Osteoblast (primary cell): ENCODE results near the gene UBE2Q1. TPM values are rescaled to one million over a fixed set of nuclear protein-coding genes. Genes with fewer than 3 reads are reported as not detected.

ENCODE experiments used
- DNase-seq: peaks from one replicate; pipeline ENCODE4 v3.0.0; 2011; ENCODE audit warnings: low spot score, mixed read lengths; ENCODE audit not compliant: insufficient read length; ENCODE audit errors: missing footprints
- H2AFZ ChIP-seq: 2 replicates; pipeline ENCODE4 v1.6.0; 2011; ENCODE audit warnings: mild to moderate bottlenecking, low read length
- H3K27ac ChIP-seq: 2 replicates; pipeline ENCODE4 v1.5.1; 2011; ENCODE audit warnings: mild to moderate bottlenecking, low read depth, low read length, moderate library complexity
- H3K27me3 ChIP-seq: 2 replicates; pipeline ENCODE4 v1.6.0; 2012; ENCODE audit warnings: mild to moderate bottlenecking, control low read depth, inconsistent platforms, low read length, moderate library complexity; ENCODE audit not compliant: insufficient read depth
- H3K36me3 ChIP-seq: 2 replicates; pipeline ENCODE4 v1.5.1; 2011; ENCODE audit warnings: mild to moderate bottlenecking, low read length, control low read depth, moderate library complexity; ENCODE audit not compliant: insufficient read depth
- H3K4me1 ChIP-seq: 2 replicates; pipeline ENCODE4 v1.5.1; 2011; ENCODE audit warnings: mild to moderate bottlenecking, low read length, control low read depth, moderate library complexity; ENCODE audit not compliant: insufficient read depth
- H3K4me2 ChIP-seq: 2 replicates; pipeline ENCODE4 v1.6.0; 2011; ENCODE audit warnings: mild to moderate bottlenecking, low read length; ENCODE audit not compliant: insufficient read depth
- H3K4me3 ChIP-seq: fragments of 200-600 bp; sonication (generic); 3 replicates; pipeline ENCODE4 v1.5.1; 2012; ENCODE audit warnings: mild to moderate bottlenecking, low read length, inconsistent platforms; ENCODE audit not compliant: insufficient read depth
- H3K79me2 ChIP-seq: 2 replicates; pipeline ENCODE4 v1.6.0; 2012; ENCODE audit warnings: mild to moderate bottlenecking, low read length, control low read depth, inconsistent platforms; ENCODE audit not compliant: insufficient read depth
- H3K9me3 ChIP-seq: 2 replicates; pipeline ENCODE4 v1.5.1; 2011; ENCODE audit warnings: low read depth, low read length, control low read depth
- H4K20me1 ChIP-seq: 2 replicates; pipeline ENCODE4 v1.6.0; 2012; ENCODE audit warnings: mild to moderate bottlenecking, low read length, control low read depth; ENCODE audit not compliant: insufficient read depth
- CTCF ChIP-seq: IDR thresholded peaks from 2 replicates; pipeline ENCODE4 v1.5.1; 2011; ENCODE audit warnings: mild to moderate bottlenecking, low read depth, low read length, moderate library complexity; ENCODE audit errors: extremely low read depth
- total RNA-seq: library from RNA; depleted of rRNA; stranded (reverse); fragments of >200 nt; gene quantifications from 2 replicates; pipeline ENCODE4 v1.2.3, GENCODE V29; 2012

UBE2Q1 gene
- total RNA-seq, 1 donor: 27.9 TPM

- no peaks in the 10 kb centered on the region for H3K4me1 ChIP-seq
- peaks cover 13% of the 10 kb centered on the region for H3K27me3 ChIP-seq
- no peaks in the 10 kb centered on the region for H3K79me2 ChIP-seq
- H3K27ac ChIP-seq: no peak overlapping the region
- H4K20me1 ChIP-seq: no peaks in the 10 kb centered on the region
- DNase-seq: no peak
- no peak overlapping the region for H3K4me3 ChIP-seq
- H3K4me2 ChIP-seq: no peak overlapping the region
- no peak for TF ChIP-seq CTCF
- no peak overlapping the region for H2AFZ ChIP-seq
- no peaks in the 10 kb centered on the region for H3K9me3 ChIP-seq
- no peaks in the 10 kb centered on the region for H3K36me3 ChIP-seq
These were observed 7.4 kb upstream of the UBE2Q1 start for GRCh38 chr1:154565876-154566275.

DNA sequence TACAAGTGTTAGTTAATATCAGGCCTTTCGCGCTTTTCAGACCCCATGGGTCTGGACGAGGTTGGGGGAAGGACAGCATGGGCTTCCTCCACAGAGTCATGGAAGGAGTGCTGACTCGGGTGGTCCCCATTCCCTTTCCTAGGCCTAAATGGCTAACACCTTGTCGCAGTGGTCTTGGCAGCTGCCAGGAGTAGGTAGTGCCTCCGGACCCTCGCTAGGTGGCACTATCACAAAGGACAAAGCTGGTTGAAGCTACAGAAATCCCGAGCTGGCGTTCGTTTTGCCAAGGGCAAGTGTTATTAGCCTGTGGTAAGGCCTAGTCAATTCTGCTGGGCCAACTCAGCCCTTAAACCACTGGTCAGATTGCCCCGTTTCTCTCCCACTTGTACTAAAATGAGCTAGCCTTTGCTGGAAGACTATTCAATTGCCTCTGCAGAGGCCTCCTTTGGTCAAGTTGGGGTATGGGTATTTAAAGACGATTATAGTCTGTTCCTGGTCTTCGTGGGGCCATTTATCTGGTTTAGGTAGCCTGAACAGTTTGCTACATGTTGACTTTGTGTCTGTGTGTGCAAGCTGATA is 1.1 kb upstream of the UBE2Q1 start:
- Histone ChIP-seq H2AFZ (peak overlapping the region; percentile 87), H3K27me3 (no peaks in the 10 kb centered on the region), H3K36me3 (peaks cover 13% of the 10 kb centered on the region), H3K79me2 (peaks cover 34% of the 10 kb centered on the region), H3K4me3 (peak overlapping the region; percentile 84), H3K4me1 (peaks cover 26% of the 10 kb centered on the region), H3K27ac (peak overlapping the region; percentile 81), H4K20me1 (peaks cover 27% of the 10 kb centered on the region), H3K9me3 (no peaks in the 10 kb centered on the region), H3K4me2 (peak overlapping the region; percentile 89)
- DNase-seq: peak; percentile 96
- TF ChIP-seq CTCF: peak; percentile 99

GRCh38 chr1:154558720-154559465 is 431 bp upstream of the UBE2Q1 start:
- Histone ChIP-seq H4K20me1 (peaks cover 28% of the 10 kb centered on the region), H3K4me2 (peak overlapping the region; percentile 89), H3K9me3 (no peaks in the 10 kb centered on the region), H3K79me2 (peaks cover 37% of the 10 kb centered on the region), H2AFZ (peak overlapping the region; percentile 87), H3K36me3 (peaks cover 20% of the 10 kb centered on the region), H3K27ac (peak overlapping the region; percentile 81), H3K4me3 (peak overlapping the region; percentile 84), H3K4me1 (peaks cover 26% of the 10 kb centered on the region), H3K27me3 (no peaks in the 10 kb centered on the region)
- TF ChIP-seq CTCF: no peak
- DNase-seq: peak; percentile 99

DNA sequence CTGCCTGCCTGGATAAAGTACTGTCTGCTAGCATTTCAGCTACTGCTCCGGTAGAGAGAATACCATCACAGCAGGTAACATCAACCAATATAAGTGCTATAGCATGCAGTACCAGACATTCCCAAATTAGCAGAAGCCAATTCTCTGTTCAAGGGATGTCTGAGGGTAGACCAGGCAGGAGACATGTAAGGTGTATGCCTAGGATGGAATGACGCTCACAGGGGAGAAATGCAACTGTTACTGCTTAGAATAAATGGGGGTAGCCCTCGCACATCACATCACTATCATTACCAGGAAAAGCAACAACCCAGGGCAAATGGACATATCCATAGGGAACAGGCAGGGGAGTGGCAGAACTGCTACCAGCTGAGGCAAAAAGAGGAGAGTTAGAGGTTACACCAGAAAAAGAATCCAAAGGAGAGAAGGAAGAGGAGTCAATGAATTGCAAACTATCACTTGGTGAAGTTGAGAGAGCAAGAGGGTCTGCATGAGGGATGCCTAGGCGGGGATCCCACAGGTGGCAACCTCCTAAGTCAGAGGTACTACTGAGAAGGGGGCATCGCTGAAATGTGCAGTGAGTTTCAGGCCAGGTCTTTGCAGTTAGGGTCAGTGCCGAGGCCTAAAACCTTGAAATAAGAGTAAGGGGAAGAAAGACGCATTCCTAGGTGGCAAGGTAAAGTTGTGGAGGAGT is 1.1 kb downstream of the UBE2Q1 start:
- Histone ChIP-seq H4K20me1 (peaks cover 31% of the 10 kb centered on the region), H3K9me3 (no peaks in the 10 kb centered on the region), H3K4me3 (peak overlapping the region; percentile 84), H2AFZ (peak overlapping the region; percentile 16), H3K27me3 (no peaks in the 10 kb centered on the region), H3K36me3 (peaks cover 35% of the 10 kb centered on the region), H3K27ac (peak overlapping the region; percentile 68), H3K4me2 (peak overlapping the region; percentile 99), H3K4me1 (peaks cover 26% of the 10 kb centered on the region), H3K79me2 (peaks cover 37% of the 10 kb centered on the region)
- TF ChIP-seq CTCF: no peak
- DNase-seq: no peak
